ENCODE results near the gene C3AR1.
"Not testable (repeated sequence)": the region's sequence is repeated elsewhere in the genome, so short reads cannot be mapped to it uniquely, and the experiment has no call there.

C3AR1 gene

DNA sequence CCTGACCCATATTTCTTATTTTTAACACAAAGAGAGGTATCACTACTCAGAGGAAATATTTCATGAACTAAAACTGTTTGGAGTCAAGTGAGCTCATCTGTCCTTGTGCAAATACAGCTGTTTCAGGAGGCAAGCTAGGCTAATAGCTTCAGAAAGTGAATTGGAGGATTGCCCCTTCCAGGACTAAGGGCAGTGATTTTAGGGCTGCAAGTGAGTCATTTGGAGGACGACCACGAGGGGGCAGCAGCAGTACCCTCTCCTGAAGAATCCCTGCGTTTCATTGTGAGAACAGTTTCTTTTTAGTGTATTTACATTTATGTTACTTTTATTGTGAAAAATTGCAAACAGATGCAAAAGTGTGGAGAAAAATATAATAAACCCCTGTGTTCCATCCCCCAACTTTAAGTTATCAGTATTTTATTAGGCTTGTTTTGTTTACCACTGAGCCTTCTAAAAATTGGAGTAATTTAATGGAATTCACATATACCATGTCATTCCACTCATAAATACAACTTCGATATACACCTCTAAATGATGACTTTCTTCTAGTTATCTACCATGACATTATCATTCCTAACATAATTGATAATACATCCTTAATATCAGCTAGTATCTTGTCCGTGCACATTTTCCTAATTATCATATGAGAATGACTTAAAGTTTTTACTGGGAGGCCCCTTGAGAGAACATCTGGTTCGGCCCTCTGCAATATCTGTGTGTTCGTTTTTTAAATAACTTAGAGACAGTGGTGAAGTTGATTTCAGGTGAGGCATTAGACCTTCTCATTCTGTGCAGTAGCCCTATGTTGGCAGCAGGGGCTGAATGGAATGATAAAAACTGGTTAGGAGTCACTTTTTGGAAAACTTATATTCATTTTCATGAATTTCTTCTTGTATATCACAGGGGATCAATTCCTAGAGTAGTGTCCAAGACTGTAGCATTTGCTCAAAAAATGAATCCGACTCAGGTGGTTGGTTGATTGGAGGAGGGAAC, 19.9 kb downstream of the C3AR1 start:
- peaks cover 51% of the 10 kb centered on the region for H3K36me3 Mint-ChIP-seq (ENCODE audit: low read depth)
- no peak overlapping the region for H3K4me3 Mint-ChIP-seq
- no peaks in the 10 kb centered on the region for H3K27me3 Mint-ChIP-seq (ENCODE audit: low read depth)
- no peak overlapping the region for H3K27ac Mint-ChIP-seq
- peaks cover 5% of the 10 kb centered on the region for H3K4me1 Mint-ChIP-seq (ENCODE audit: low read depth)
- H3K9me3 Mint-ChIP-seq, result no peaks in the 10 kb centered on the region

GRCh38 chr12:8040791-8041190, 25.4 kb downstream of the C3AR1 start:
- no peaks in the 10 kb centered on the region for H3K27me3 Mint-ChIP-seq (ENCODE audit: low read depth)
- H3K9me3 Mint-ChIP-seq, result no peaks in the 10 kb centered on the region
- peaks cover 27% of the 10 kb centered on the region for H3K36me3 Mint-ChIP-seq (ENCODE audit: low read depth)
- H3K27ac Mint-ChIP-seq, result no peak overlapping the region
- peaks cover 30% of the 10 kb centered on the region for H3K4me1 Mint-ChIP-seq (ENCODE audit: low read depth)
- H3K4me3 Mint-ChIP-seq, result no peak overlapping the region

GRCh38 chr12:8038659-8039114, 27.5 kb downstream of the C3AR1 start:
- Mint-ChIP-seq H3K4me1 (ENCODE audit: low read depth) (peaks cover 50% of the 10 kb centered on the region), H3K4me3 (peak overlapping the region; percentile 43)

DNA sequence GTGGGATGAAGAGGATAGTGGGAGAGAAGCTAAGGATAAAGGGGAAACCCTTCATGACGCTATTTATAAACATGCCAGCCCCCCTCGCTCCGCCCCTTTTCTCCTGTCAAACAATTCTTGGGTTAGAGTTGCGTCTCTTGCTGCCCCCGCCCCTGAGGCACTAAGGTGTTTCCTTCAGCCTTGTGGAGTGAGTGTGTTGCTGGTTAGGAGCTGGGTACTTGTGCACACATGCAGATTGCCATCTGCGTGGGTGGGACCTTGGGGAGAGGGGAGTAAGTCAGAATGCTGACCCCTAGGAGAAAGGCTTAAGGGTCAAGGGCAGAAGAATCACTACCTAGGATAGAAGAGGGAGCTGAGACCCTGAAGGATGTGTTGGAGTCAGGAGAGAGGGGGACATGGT, 28.2 kb downstream of the C3AR1 start:
- no peaks in the 10 kb centered on the region for H3K9me3 Mint-ChIP-seq
- H3K36me3 Mint-ChIP-seq (ENCODE audit: low read depth), result peaks cover 20% of the 10 kb centered on the region
- H3K27me3 Mint-ChIP-seq (ENCODE audit: low read depth), result no peaks in the 10 kb centered on the region
- H3K4me3 Mint-ChIP-seq, result peak overlapping the region; percentile 43
- peaks cover 54% of the 10 kb centered on the region for H3K4me1 Mint-ChIP-seq (ENCODE audit: low read depth)
- peak overlapping the region; percentile 12 for H3K27ac Mint-ChIP-seq

More at GRCh38 chr12:8038659-8039114, 27.5 kb downstream of the C3AR1 start:
- no peaks in the 10 kb centered on the region for H3K9me3 Mint-ChIP-seq
- H3K36me3 Mint-ChIP-seq (ENCODE audit: low read depth), result peaks cover 21% of the 10 kb centered on the region
- peak overlapping the region; percentile 6 for H3K27ac Mint-ChIP-seq
- H3K27me3 Mint-ChIP-seq (ENCODE audit: low read depth), result no peaks in the 10 kb centered on the region

DNA sequence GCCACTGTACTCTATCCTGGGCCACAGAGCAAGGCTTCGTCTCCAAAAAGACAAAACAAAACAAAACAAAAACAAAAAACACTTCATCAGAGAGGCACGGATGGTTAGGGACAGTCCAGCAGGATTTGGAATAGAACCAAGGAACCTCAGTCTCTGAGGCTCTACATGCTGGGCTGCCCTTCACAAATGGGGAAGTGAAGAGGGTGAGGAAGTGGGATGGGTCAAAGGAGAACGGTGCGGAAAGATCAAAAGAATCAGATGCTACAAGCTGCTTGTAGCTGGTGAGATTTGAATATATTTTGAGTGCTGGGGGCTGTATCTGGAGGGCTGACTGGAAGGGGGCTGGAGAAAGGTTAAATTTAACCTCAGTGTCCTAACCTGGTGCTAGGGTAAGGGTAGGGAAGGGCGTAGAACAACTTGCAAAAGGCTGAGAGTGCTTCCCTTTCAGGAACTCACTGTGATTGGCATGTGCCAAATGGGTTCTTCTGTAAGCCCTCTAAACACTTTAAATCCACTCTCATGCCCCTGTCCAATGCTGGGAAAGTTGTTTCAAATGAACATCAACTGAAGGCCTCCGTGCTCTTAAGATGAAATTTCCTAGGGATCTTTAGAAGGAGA, 29.0 kb downstream of the C3AR1 start:
- Mint-ChIP-seq H3K9me3 (no peaks in the 10 kb centered on the region), H3K4me3 (peak overlapping the region; percentile 50), H3K4me1 (ENCODE audit: low read depth) (peaks cover 55% of the 10 kb centered on the region), H3K36me3 (ENCODE audit: low read depth) (peaks cover 14% of the 10 kb centered on the region), H3K27me3 (ENCODE audit: low read depth) (no peaks in the 10 kb centered on the region), H3K27ac (no peak overlapping the region)

- Mint-ChIP-seq H3K4me3 (no peak overlapping the region), H3K4me1 (ENCODE audit: low read depth) (peaks cover 59% of the 10 kb centered on the region)
Observed at GRCh38 chr12:8036346-8036745, 29.8 kb downstream of the C3AR1 start.

DNA sequence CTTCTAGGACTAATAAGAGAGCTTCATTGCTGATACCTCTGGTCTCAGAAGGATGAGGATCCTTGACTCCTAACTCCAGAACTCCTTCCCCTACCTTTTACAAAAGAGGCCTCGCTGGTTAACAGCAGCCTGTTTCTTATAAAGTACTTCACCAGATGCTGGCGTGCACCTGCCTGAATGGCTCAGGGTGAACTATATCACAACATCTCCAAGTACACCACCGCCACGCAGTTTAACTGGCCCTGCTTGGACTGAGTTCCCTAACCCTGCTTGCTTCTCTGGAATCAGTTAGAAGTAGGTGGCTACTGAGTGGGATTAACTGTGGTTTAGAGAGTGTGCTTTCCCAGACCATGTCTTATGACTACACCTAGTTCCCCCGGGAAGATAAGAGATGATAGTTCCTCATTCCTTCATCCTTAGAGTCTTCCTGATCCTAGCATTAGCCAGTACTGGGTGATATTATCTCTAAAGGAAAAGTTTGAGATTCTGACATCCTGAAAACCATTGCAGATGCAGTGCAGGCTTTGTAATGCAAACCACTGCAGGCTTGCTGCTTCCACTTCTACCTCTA, 30.6 kb downstream of the C3AR1 start:
- Mint-ChIP-seq H3K4me1 (ENCODE audit: low read depth) (peaks cover 59% of the 10 kb centered on the region), H3K27me3 (ENCODE audit: low read depth) (no peaks in the 10 kb centered on the region), H3K9me3 (no peaks in the 10 kb centered on the region), H3K27ac (no peak overlapping the region), H3K36me3 (ENCODE audit: low read depth) (peaks cover 5% of the 10 kb centered on the region), H3K4me3 (no peak overlapping the region)

More at GRCh38 chr12:8036346-8036745, 29.8 kb downstream of the C3AR1 start:
- Mint-ChIP-seq H3K9me3 (no peaks in the 10 kb centered on the region), H3K36me3 (ENCODE audit: low read depth) (peaks cover 11% of the 10 kb centered on the region), H3K27me3 (ENCODE audit: low read depth) (no peaks in the 10 kb centered on the region), H3K27ac (no peak overlapping the region)

- Mint-ChIP-seq H3K27ac (peak overlapping the region; percentile 1), H3K36me3 (ENCODE audit: low read depth) (peaks cover 4% of the 10 kb centered on the region), H3K4me3 (peak overlapping the region; percentile 81), H3K27me3 (ENCODE audit: low read depth) (no peaks in the 10 kb centered on the region), H3K4me1 (ENCODE audit: low read depth) (peaks cover 61% of the 10 kb centered on the region), H3K9me3 (no peaks in the 10 kb centered on the region)
Observed at GRCh38 chr12:8034802-8035201, 31.4 kb downstream of the C3AR1 start.

- H3K4me1 Mint-ChIP-seq (ENCODE audit: low read depth), result peaks cover 53% of the 10 kb centered on the region
- no peaks in the 10 kb centered on the region for H3K27me3 Mint-ChIP-seq (ENCODE audit: low read depth)
- peaks cover 4% of the 10 kb centered on the region for H3K36me3 Mint-ChIP-seq (ENCODE audit: low read depth)
- H3K9me3 Mint-ChIP-seq, result no peaks in the 10 kb centered on the region
- peak overlapping the region; percentile 82 for H3K27ac Mint-ChIP-seq
- peak overlapping the region; percentile 81 for H3K4me3 Mint-ChIP-seq
Observed at GRCh38 chr12:8033153-8034044, 32.8 kb downstream of the C3AR1 start.

DNA sequence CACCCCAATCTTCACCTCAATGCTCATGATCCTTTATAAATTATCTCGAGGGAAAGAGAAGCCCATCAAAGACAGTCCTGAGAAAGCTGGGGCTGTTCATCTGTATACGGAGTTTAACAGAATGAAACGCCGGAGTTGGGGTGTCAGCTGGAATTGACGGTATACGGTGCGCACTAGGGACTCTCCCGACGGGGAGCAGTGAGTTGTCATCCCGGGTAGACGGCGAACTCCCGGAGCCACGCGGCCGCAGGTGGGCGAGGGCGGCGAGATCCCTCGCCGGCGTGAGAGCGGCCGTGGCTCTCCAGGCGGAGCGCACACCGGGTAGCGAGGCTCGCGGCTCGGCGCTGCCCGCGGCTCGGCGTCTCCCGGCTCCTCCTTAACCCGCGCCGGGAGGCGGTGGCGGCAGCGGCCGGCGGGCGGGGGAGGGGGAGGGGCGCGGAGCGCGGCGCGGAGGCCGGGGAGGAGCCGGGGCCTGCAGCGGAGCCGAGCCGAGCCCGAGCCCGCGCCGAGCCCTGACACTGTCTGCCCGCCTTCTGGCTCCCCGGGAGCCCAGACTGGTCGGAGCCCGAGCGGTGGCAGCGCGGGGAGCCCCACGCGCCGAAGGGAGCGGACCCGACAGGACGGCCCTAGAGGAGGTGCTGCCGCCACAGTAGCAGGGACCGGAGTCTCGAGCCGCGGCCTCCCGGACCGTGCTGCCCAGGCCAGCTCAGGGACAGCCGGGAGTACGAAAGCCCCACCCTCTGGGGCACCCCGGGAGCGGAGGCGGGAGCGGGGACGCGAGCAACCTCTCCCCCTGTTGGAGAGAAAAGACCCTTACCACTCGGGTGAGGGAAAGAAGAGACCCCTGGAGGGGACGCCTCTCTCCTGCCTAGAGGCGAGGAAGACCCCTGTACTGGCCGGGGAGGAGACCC, 33.7 kb downstream of the C3AR1 start, which contains the start of gene FOXJ2:
TSS of gene FOXJ2 (plus strand) at position 475 of the 911 bp plus-strand sequence. CDS start 7,117 bp downstream, outside the sequence.
- Mint-ChIP-seq H3K4me1 (ENCODE audit: low read depth) (peaks cover 48% of the 10 kb centered on the region), H3K27me3 (ENCODE audit: low read depth) (no peaks in the 10 kb centered on the region), H3K4me3 (peak within 1 kb of the TSS; percentile 81), H3K9me3 (no peaks in the 10 kb centered on the region), H3K27ac (peak within 1 kb of the TSS; percentile 82), H3K36me3 (ENCODE audit: low read depth) (peaks cover 2% of the 10 kb centered on the region)

GRCh38 chr12:8031872-8032241, 34.3 kb downstream of the C3AR1 start:
- peak overlapping the region; percentile 67 for H3K27ac Mint-ChIP-seq
- peaks cover 42% of the 10 kb centered on the region for H3K4me1 Mint-ChIP-seq (ENCODE audit: low read depth)
- H3K36me3 Mint-ChIP-seq (ENCODE audit: low read depth), result peaks cover 2% of the 10 kb centered on the region

DNA sequence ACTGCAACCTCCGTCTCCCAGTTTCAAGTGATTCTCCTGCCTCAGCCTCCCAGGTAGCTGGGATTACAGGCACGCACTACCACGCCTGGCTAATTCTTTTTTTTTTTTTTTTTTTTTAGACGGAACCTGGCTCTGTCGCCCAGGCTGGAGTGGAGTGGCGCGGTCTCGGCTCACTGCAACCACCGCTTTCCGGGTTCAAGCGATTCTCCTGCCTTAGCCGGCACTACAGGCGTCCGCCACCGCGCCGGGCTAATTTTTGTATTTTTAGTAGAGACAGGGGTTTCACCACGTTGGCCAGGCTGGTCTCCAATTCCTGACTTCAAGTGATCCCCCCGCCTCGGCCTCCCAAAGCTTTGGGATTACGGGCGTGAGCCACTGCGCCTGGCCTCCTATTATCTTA, 35.1 kb downstream of the C3AR1 start:
- H3K4me3 Mint-ChIP-seq, result not testable (repeated sequence)
- H3K4me1 Mint-ChIP-seq (ENCODE audit: low read depth), result peaks cover 46% of the 10 kb centered on the region
- H3K27ac Mint-ChIP-seq, result peak overlapping the region; percentile 74

More at GRCh38 chr12:8031872-8032241, 34.3 kb downstream of the C3AR1 start:
- Mint-ChIP-seq H3K27me3 (ENCODE audit: low read depth) (no peaks in the 10 kb centered on the region), H3K9me3 (no peaks in the 10 kb centered on the region), H3K4me3 (peak overlapping the region; percentile 79)

GRCh38 chr12:8030189-8030588, 36.0 kb downstream of the C3AR1 start:
- Mint-ChIP-seq H3K4me1 (ENCODE audit: low read depth) (peaks cover 41% of the 10 kb centered on the region), H3K27me3 (ENCODE audit: low read depth) (no peaks in the 10 kb centered on the region), H3K9me3 (no peaks in the 10 kb centered on the region), H3K4me3 (no peak overlapping the region), H3K27ac (no peak overlapping the region), H3K36me3 (ENCODE audit: low read depth) (peaks cover 4% of the 10 kb centered on the region)

More for the DNA sequence above, 35.1 kb downstream of the C3AR1 start:
- not testable (repeated sequence) for H3K36me3 Mint-ChIP-seq (ENCODE audit: low read depth); H3K27me3 Mint-ChIP-seq (ENCODE audit: low read depth); H3K9me3 Mint-ChIP-seq

All from T-helper 1 cell treated with Interleukin-12 subunit alpha and Interleukin-12 subunit beta and Interleukin-4 antibody, amounts not matched to agents 30 μg/mL and 1 μg/mL, for 36 hours (primary cell).